ENCODE data around the gene TFEC. TPM values are rescaled to one million over a fixed set of nuclear protein-coding genes. Genes with fewer than 3 reads are reported as not detected.

TFEC gene, protein sequence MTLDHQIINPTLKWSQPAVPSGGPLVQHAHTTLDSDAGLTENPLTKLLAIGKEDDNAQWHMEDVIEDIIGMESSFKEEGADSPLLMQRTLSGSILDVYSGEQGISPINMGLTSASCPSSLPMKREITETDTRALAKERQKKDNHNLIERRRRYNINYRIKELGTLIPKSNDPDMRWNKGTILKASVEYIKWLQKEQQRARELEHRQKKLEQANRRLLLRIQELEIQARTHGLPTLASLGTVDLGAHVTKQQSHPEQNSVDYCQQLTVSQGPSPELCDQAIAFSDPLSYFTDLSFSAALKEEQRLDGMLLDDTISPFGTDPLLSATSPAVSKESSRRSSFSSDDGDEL
- total RNA-seq (2022; extraction: Qiagen RNA extraction; ENCODE audit: low read depth), result 0.16 TPM in 1 of 5 replicates, not detected in the others

GRCh38 chr7:116030651-116031276, at the start of gene TFEC:
TSS of gene TFEC (minus strand) at chr7:116030763. CDS start at chr7:115984441, 46,322 bp downstream.

Other genes with a start within 250 kb of the TFEC start
- 50.2 to 65.1 TPM (median 60.9 TPM) in 5 replicates for gene TES, start 179.8 kb upstream of the TFEC start, total RNA-seq (2022; extraction: Qiagen RNA extraction; ENCODE audit: low read depth)

Data from A549 treated with ZK216348 at 1 μM for 4 hours (cell line).